Stomach (tissue), 4 donors: ENCODE measurements around the gene CFAP20.

Experiments used
- EP300 ChIP-seq: sonication (generic); formaldehyde crosslinking; IDR thresholded peaks from one replicate; pipeline ENCODE4 v1.6.1; 2017; ENCODE audit warnings: antibody characterized with exemption
- POLR2A ChIP-seq, 4 donors: fragments of 450-650 bp; IDR thresholded peaks; one replicate each; pipeline ENCODE4 v1.6.1; 2016; ENCODE audit warnings: antibody characterized with exemption in 4 of 4, control low read depth in 2 of 4, mild to moderate bottlenecking in 1 of 4, moderate library complexity in 1 of 4
- TF ChIP-seq, protein P1 (sequence below), 7 experiments: fragments of 450-650 bp in 4 of 7; fragments of 200-600 bp in 3 of 7; sonication (generic) in 3 of 7; IDR thresholded peaks; one replicate each; pipeline ENCODE4 v1.5.1; 2016 to 2019; ENCODE audit warnings: antibody characterized with exemption in 7 of 7, control low read depth in 2 of 7, mild to moderate bottlenecking in 1 of 7

DNA sequence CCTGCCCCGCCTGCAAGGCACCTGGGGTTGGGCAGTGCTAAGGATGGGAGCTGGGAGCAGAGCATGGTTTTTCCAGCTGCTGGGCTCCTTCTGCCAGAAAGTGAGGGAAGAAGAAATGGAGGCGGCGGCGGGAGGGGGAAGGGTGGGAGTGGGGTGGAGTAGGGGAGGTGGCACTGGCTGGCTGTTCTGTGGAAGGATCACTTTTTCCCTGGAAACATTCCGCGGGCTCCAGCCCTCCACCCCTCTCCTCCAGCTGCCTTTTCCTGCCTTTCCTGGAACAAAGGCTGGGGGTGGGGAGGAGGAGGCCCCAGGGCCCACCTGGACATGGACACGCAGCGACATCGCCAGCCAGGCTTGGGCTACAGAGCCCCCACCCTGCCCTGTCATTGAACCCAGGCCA lies 41.1 kb downstream of the CFAP20 start:
- TF ChIP-seq, protein P1, sequence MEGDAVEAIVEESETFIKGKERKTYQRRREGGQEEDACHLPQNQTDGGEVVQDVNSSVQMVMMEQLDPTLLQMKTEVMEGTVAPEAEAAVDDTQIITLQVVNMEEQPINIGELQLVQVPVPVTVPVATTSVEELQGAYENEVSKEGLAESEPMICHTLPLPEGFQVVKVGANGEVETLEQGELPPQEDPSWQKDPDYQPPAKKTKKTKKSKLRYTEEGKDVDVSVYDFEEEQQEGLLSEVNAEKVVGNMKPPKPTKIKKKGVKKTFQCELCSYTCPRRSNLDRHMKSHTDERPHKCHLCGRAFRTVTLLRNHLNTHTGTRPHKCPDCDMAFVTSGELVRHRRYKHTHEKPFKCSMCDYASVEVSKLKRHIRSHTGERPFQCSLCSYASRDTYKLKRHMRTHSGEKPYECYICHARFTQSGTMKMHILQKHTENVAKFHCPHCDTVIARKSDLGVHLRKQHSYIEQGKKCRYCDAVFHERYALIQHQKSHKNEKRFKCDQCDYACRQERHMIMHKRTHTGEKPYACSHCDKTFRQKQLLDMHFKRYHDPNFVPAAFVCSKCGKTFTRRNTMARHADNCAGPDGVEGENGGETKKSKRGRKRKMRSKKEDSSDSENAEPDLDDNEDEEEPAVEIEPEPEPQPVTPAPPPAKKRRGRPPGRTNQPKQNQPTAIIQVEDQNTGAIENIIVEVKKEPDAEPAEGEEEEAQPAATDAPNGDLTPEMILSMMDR (IDR thresholded peaks at IDR 0.05): no peak
- TF ChIP-seq POLR2A (IDR thresholded peaks at IDR 0.05) (no peak), EP300 (no peak)
